ENCODE results near the gene OR51L1. TPM values are rescaled to one million over a fixed set of nuclear protein-coding genes. Genes with fewer than 3 reads are reported as not detected.

Gene OR51L1
- total and polyA plus RNA-seq, 2 of the 4 experiments (the other 2 are of a cell fraction), result not detected

GRCh38 chr11:4982678-4983077, 12.0 kb upstream of the OR51L1 start:
- Histone ChIP-seq H3K18ac (ENCODE audit: low read depth, low read length) (no peak overlapping the region), H3K9me1 (ENCODE audit: insufficient read depth, low read length) (no peaks in the 10 kb centered on the region), H3K14ac (replicated peaks; ENCODE audit: low read depth, low read length) (no peak overlapping the region), H4K8ac (ENCODE audit: low read depth in 2 of 2, low read length in 2 of 2) (no peak overlapping the region), H3K4me3 (ENCODE audit: insufficient read depth, low read depth, low read length) (no peak overlapping the region), H2BK15ac (ENCODE audit: low read depth, low read length) (no peak overlapping the region), H2AK9ac (replicated peaks; ENCODE audit: low read depth, low read length, poor library complexity) (no peak overlapping the region), H4K91ac (ENCODE audit: insufficient read depth, low read depth, low read length) (no peak overlapping the region), H2BK20ac (ENCODE audit: low read depth, low read length) (no peak overlapping the region), H2BK120ac (ENCODE audit: low read depth, low read length) (no peak overlapping the region), H3K36me3 (ENCODE audit: control insufficient read depth, insufficient read depth, low read length) (no peaks in the 10 kb centered on the region), H2AFZ (replicated peaks; ENCODE audit: low read length, poor library complexity) (no peak overlapping the region), H3K79me1 (ENCODE audit: low read depth in 1 of 2, low read length in 2 of 2) (no peaks in the 10 kb centered on the region), H2AK5ac (ENCODE audit: low read depth, low read length) (no peak overlapping the region), H2BK5ac (ENCODE audit: low read depth, low read length, poor library complexity, severe bottlenecking) (no peak overlapping the region), H3K4ac (ENCODE audit: low read depth, low read length) (no peak overlapping the region), H3K27ac (ENCODE audit: insufficient read depth, low read length) (no peak overlapping the region), H4K5ac (ENCODE audit: low read depth, low read length) (no peak overlapping the region), H3K4me2 (ENCODE audit: low read depth, low read length) (no peak overlapping the region), H3K9ac (ENCODE audit: low read depth, low read length) (no peak overlapping the region), H3K27me3 (ENCODE audit: control insufficient read depth, insufficient read depth, low read length) (no peaks in the 10 kb centered on the region), H3K56ac (ENCODE audit: extremely low read depth, insufficient read depth, low read length) (no peak overlapping the region), H3K23ac (ENCODE audit: low read depth, low read length) (no peak overlapping the region), H3K4me1 (ENCODE audit: control insufficient read depth, insufficient read depth, low read length) (no peaks in the 10 kb centered on the region), H4K20me1 (ENCODE audit: insufficient read depth, low read length) (no peaks in the 10 kb centered on the region), H3K9me3 (ENCODE audit: control insufficient read depth, insufficient read depth, low read length) (no peaks in the 10 kb centered on the region)
- BruUV-seq (replicated peaks), result no TSS peak
- DNase-seq, result no peak
- intact Hi-C loops (cut with micrococcal nuclease), result no loop called here
- in situ Hi-C loops (cut with MboI; ENCODE audit: low sequenced_read_pairs), result no loop called here
- ChIA-PET CTCF (no interaction called here), POLR2A (ENCODE audit: unreplicated experiment) (no interaction called here)
- no CpG with 5 or more reads among the region's 3 CpGs for WGBS, 2 experiments (ENCODE audit: extremely low coverage in 2 of 2, insufficient read length in 1 of 2)
- dilution Hi-C loops (cut with HindIII; ENCODE audit: low sequenced_read_pairs, unreplicated experiment), result no loop called here
- no peak for TF ChIP-seq RFX5 (IDR thresholded peaks at IDR 0.05; ENCODE audit: low read depth, low read length)
- no peak for TF ChIP-seq SMC3 (IDR thresholded peaks at IDR 0.05; ENCODE audit: low read depth, low read length)
- no peak for TF ChIP-seq BHLHE40 (IDR thresholded peaks at IDR 0.05; ENCODE audit: low read depth, low read length)
- no peak for TF ChIP-seq NFE2L2 (IDR thresholded peaks at IDR 0.05; ENCODE audit: low read depth, low read length)
- TF ChIP-seq CTCF (conservative IDR thresholded peaks at IDR 0.05; ENCODE audit: low read depth, low read length), result no peak
- TF ChIP-seq MAZ (IDR thresholded peaks at IDR 0.05; ENCODE audit: borderline replicate concordance, low read depth, low read length), result no peak
- TF ChIP-seq RCOR1 (IDR thresholded peaks at IDR 0.05; ENCODE audit: insufficient replicate concordance, low read length), result no peak
- TF ChIP-seq CEBPB (IDR thresholded peaks at IDR 0.05; ENCODE audit: low read depth, low read length), result no peak
- no peak for TF ChIP-seq FOS (IDR thresholded peaks at IDR 0.05; ENCODE audit: low read depth, low read length)
- TF ChIP-seq, protein P1, sequence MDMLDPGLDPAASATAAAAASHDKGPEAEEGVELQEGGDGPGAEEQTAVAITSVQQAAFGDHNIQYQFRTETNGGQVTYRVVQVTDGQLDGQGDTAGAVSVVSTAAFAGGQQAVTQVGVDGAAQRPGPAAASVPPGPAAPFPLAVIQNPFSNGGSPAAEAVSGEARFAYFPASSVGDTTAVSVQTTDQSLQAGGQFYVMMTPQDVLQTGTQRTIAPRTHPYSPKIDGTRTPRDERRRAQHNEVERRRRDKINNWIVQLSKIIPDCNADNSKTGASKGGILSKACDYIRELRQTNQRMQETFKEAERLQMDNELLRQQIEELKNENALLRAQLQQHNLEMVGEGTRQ (IDR thresholded peaks at IDR 0.05; ENCODE audit: low read depth, low read length), result no peak
- no peak for TF ChIP-seq MAFK (IDR thresholded peaks at IDR 0.05; ENCODE audit: low read depth, low read length)
- TF ChIP-seq MXI1 (IDR thresholded peaks at IDR 0.05; ENCODE audit: borderline replicate concordance, low read depth, low read length), result no peak
- TF ChIP-seq, protein P2, sequence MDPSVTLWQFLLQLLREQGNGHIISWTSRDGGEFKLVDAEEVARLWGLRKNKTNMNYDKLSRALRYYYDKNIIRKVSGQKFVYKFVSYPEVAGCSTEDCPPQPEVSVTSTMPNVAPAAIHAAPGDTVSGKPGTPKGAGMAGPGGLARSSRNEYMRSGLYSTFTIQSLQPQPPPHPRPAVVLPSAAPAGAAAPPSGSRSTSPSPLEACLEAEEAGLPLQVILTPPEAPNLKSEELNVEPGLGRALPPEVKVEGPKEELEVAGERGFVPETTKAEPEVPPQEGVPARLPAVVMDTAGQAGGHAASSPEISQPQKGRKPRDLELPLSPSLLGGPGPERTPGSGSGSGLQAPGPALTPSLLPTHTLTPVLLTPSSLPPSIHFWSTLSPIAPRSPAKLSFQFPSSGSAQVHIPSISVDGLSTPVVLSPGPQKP (IDR thresholded peaks at IDR 0.05; ENCODE audit: borderline replicate concordance, low read depth, low read length), result no peak
- no peak for TF ChIP-seq POLR2A (IDR thresholded peaks at IDR 0.05; ENCODE audit: low read depth, low read length)
- ATAC-seq (ENCODE audit: low read depth), result no peak
